Measurements from ENCODE around the gene FDXACB1.

DNA sequence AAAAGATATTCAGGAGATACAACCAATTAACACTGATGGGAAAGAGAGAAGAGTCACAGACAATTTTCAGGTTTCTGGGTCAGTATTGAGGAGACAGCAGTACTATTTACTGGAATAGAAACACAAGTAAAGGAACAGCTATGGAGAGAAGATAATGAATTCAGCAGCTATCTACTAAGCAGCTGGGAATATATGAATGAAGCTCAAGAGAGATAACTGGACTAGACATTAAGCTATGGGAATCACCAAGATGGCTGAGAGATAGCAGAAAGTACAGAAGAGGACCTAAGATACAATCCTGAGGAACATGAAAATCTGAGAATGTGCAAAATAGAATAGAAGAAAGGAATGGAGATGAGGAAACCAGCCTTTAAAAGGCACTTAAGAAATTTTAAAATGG lies 23.5 kb downstream of the FDXACB1 start:
- TF ChIP-seq GATA3 (IDR thresholded peaks at IDR 0.05; ENCODE audit: low read depth, low read length) = no peak
- TF ChIP-seq GATA2 (IDR thresholded peaks at IDR 0.05; ENCODE audit: low read depth, low read length) = no peak
